Cardiac muscle cell (in vitro differentiated cells and primary cell): ENCODE results near the gene KLHL36. TPM values are rescaled to one million over a fixed set of nuclear protein-coding genes. Genes with fewer than 3 reads are reported as not detected.

ENCODE experiments used
- DNase-seq, 2 donors: peaks; one replicate each; pipeline versions ENCODE4 v3.0.0 to v3.0.0-alpha.2; 2010 to 2017; ENCODE audit warnings: low read depth in 1 of 2, low spot score in 1 of 2
- H3K27ac ChIP-seq: fragments of 200-600 bp; sonication (generic); 2 replicates; pipeline ENCODE4 v1.5.1; 2016
- H3K27me3 ChIP-seq: fragments of 200-600 bp; sonication (generic); 2 replicates; pipeline ENCODE4 v1.6.0; 2016; ENCODE audit warnings: control low read depth
- H3K36me3 ChIP-seq: fragments of 200-600 bp; sonication (generic); 2 replicates; pipeline ENCODE4 v1.5.1; 2016; ENCODE audit warnings: control low read depth
- H3K4me1 ChIP-seq: fragments of 200-600 bp; sonication (generic); 2 replicates; pipeline ENCODE4 v1.8.1; 2017; ENCODE audit warnings: low read depth, mild to moderate bottlenecking, mixed run types
- H3K4me3 ChIP-seq: fragments of 200-600 bp; sonication (generic); 2 replicates; pipeline ENCODE4 v1.5.1; 2016; ENCODE audit warnings: mild to moderate bottlenecking
- H3K9me3 ChIP-seq: fragments of 200-600 bp; sonication (generic); 2 replicates; pipeline ENCODE4 v1.5.1; 2017; ENCODE audit warnings: low read depth, mild to moderate bottlenecking, control low read depth
- CTCF ChIP-seq: IDR thresholded peaks from 2 replicates; pipeline ENCODE4 v1.5.1; 2012; ENCODE audit warnings: low read depth, mild to moderate bottlenecking, low read length
- polyA plus RNA-seq: library from polyadenylated mRNA; unstranded; fragments of >200 nt; fragmentation: Nextera tagmentation; extraction: Ambion mirVana; gene quantifications from 2 replicates; pipeline ENCODE4 v1.2.1, GENCODE V29; 2016
- total RNA-seq: library from RNA; depleted of rRNA; stranded (reverse); fragments of >200 nt; gene quantifications from 2 replicates; pipeline ENCODE4 v1.2.3, GENCODE V29; 2016

Gene KLHL36
- total and polyA plus RNA-seq, 2 experiments from 2014 or later, result 14.5 to 53.9 TPM

GRCh38 chr16:84625556-84625955, 22.8 kb upstream of the KLHL36 start:
- Histone ChIP-seq H3K4me1 (no peaks in the 10 kb centered on the region), H3K27me3 (no peaks in the 10 kb centered on the region), H3K4me3 (no peak overlapping the region), H3K9me3 (no peaks in the 10 kb centered on the region), H3K27ac (no peak overlapping the region), H3K36me3 (no peaks in the 10 kb centered on the region)
- no peak for TF ChIP-seq CTCF
- DNase-seq, result no peak

- no peak for DNase-seq
- no peak overlapping the region for H3K27ac ChIP-seq
- H3K36me3 ChIP-seq, result no peaks in the 10 kb centered on the region
- H3K9me3 ChIP-seq, result no peaks in the 10 kb centered on the region
- H3K4me3 ChIP-seq, result no peak overlapping the region
- H3K27me3 ChIP-seq, result no peaks in the 10 kb centered on the region
- TF ChIP-seq CTCF, result no peak
- no peaks in the 10 kb centered on the region for H3K4me1 ChIP-seq
Observed at GRCh38 chr16:84628226-84628731, 20.0 kb upstream of the KLHL36 start.

- no peak overlapping the region for H3K27ac ChIP-seq
- no peaks in the 10 kb centered on the region for H3K9me3 ChIP-seq
- no peaks in the 10 kb centered on the region for H3K4me1 ChIP-seq
- TF ChIP-seq CTCF, result no peak
- H3K36me3 ChIP-seq, result no peaks in the 10 kb centered on the region
- H3K4me3 ChIP-seq, result no peak overlapping the region
- no peaks in the 10 kb centered on the region for H3K27me3 ChIP-seq
- no peak for DNase-seq
Observed at GRCh38 chr16:84629580-84629979, 18.7 kb upstream of the KLHL36 start.

GRCh38 chr16:84630009-84630408, 18.3 kb upstream of the KLHL36 start:
- no peaks in the 10 kb centered on the region for H3K4me1 ChIP-seq
- H3K36me3 ChIP-seq, result no peaks in the 10 kb centered on the region
- H3K27me3 ChIP-seq, result no peaks in the 10 kb centered on the region
- no peak for TF ChIP-seq CTCF
- no peak overlapping the region for H3K4me3 ChIP-seq
- H3K27ac ChIP-seq, result no peak overlapping the region
- no peak for DNase-seq
- H3K9me3 ChIP-seq, result no peaks in the 10 kb centered on the region

GRCh38 chr16:84630446-84631152, 17.7 kb upstream of the KLHL36 start:
- H3K4me1 ChIP-seq, result no peaks in the 10 kb centered on the region
- no peaks in the 10 kb centered on the region for H3K36me3 ChIP-seq
- H3K27ac ChIP-seq, result no peak overlapping the region
- H3K9me3 ChIP-seq, result no peaks in the 10 kb centered on the region
- no peaks in the 10 kb centered on the region for H3K27me3 ChIP-seq
- no peak for DNase-seq
- TF ChIP-seq CTCF, result no peak
- H3K4me3 ChIP-seq, result no peak overlapping the region
